OCI-LY7 (cell line): ENCODE data around the gene BPIFB2. TPM values are rescaled to one million over a fixed set of nuclear protein-coding genes. Genes with fewer than 3 reads are reported as not detected.

Experiments
- BruUV-seq: library from RNA; stranded (reverse); fragments of 400-500 nt; replicated peaks from 2 replicates; lab custom pipeline; 2021; lab: Mats Ljungman, UMichigan
- CTCF ChIA-PET: fragments of 300-600 bp; sonication (Branson Sonifier 250); formaldehyde crosslinking; loops from one replicate; lab custom pipeline; 2022; ENCODE audit warnings: antibody characterized with exemption; ENCODE audit not compliant: unreplicated experiment; lab: Charles Lee
- POLR2A ChIA-PET: fragments of 300-600 bp; sonication (Branson Sonifier 250); formaldehyde crosslinking; loops from one replicate; lab custom pipeline; 2022; ENCODE audit warnings: antibody characterized with exemption; lab: Charles Lee
- DNase-seq: peaks from one replicate; pipeline ENCODE4 v3.0.0-alpha.2; 2015; ENCODE audit warnings: low spot score
- H2AFZ ChIP-seq: fragments of 200-600 bp; sonication (generic), shearing (Covaris generic); 2 replicates; pipeline ENCODE4 v1.6.1; 2014; ENCODE audit warnings: mild to moderate bottlenecking, antibody characterized with exemption, low read length, moderate library complexity
- H3K27ac ChIP-seq: fragments of 200-600 bp; sonication (generic); 2 replicates; pipeline ENCODE4 v1.5.1; 2014; ENCODE audit warnings: mixed run types, low read depth, mild to moderate bottlenecking, moderate library complexity, low read length, inconsistent platforms; ENCODE audit not compliant: poor library complexity, severe bottlenecking
- H3K36me3 ChIP-seq: fragments of 200-600 bp; sonication (generic); 2 replicates; pipeline ENCODE4 v1.6.1; 2014; ENCODE audit warnings: mild to moderate bottlenecking, antibody characterized with exemption, low read length, moderate library complexity, mixed read lengths; ENCODE audit not compliant: insufficient read depth
- H3K4me1 ChIP-seq: fragments of 200-600 bp; sonication (generic); 2 replicates; pipeline ENCODE4 v1.5.1; 2014; ENCODE audit warnings: mild to moderate bottlenecking, low read length; ENCODE audit not compliant: insufficient read depth, poor library complexity, severe bottlenecking
- H3K4me2 ChIP-seq: fragments of 200-600 bp; sonication (generic); 2 replicates; pipeline ENCODE4 v1.6.1; 2014; ENCODE audit warnings: mild to moderate bottlenecking, low read length
- H3K4me3 ChIP-seq: fragments of 200-600 bp; sonication (generic); 2 replicates; pipeline ENCODE4 v1.5.1; 2014; ENCODE audit warnings: mild to moderate bottlenecking, low read depth, low read length; ENCODE audit not compliant: poor library complexity, severe bottlenecking
- H3K79me2 ChIP-seq: fragments of 200-600 bp; sonication (generic); 2 replicates; pipeline ENCODE4 v1.6.1; 2016; ENCODE audit warnings: low read depth, mild to moderate bottlenecking, low read length, moderate library complexity, mixed read lengths; ENCODE audit not compliant: insufficient read depth
- H3K9me2 ChIP-seq: fragments of 200-600 bp; sonication (generic); 2 replicates; pipeline ENCODE4 v1.6.1; 2016; ENCODE audit warnings: mild to moderate bottlenecking, low read length, mixed read lengths; ENCODE audit not compliant: insufficient read depth
- H3K9me3 ChIP-seq: fragments of 200-600 bp; sonication (generic); 2 replicates; pipeline ENCODE4 v1.6.1; 2014; ENCODE audit warnings: mild to moderate bottlenecking, mixed run types, low read length, mixed read lengths
- H4K20me1 ChIP-seq: fragments of 200-600 bp; sonication (generic); 2 replicates; pipeline ENCODE4 v1.6.1; 2014; ENCODE audit warnings: mild to moderate bottlenecking, antibody characterized with exemption, low read length, moderate library complexity, mixed read lengths; ENCODE audit not compliant: insufficient read depth
- EZH2phosphoT487 ChIP-seq: fragments of 200-600 bp; sonication (generic); IDR thresholded peaks from 2 replicates; pipeline ENCODE4 v1.6.1; 2018; ENCODE audit warnings: low read depth, borderline replicate concordance, mild to moderate bottlenecking, mixed run types, antibody characterized with exemption, low read length, moderate library complexity, mixed read lengths
- intact Hi-C: fragments of 100-400 bp; cut with micrococcal nuclease; formaldehyde crosslinking; loops from one replicate; pipeline ENCODE4 v1.10.0; 2022; ENCODE audit not compliant: unreplicated experiment
- total RNA-seq, 2 experiments: library from RNA; depleted of rRNA in 1 of 2; stranded (reverse); fragments of >200 nt in 1 of 2; shearing (Covaris generic) in 1 of 2; gene quantifications; 2 replicates each; pipeline ENCODE4 v1.2.3, GENCODE V29; 2014 to 2022
- TF ChIP-seq, protein P1 (sequence below): fragments of 200-600 bp; sonication (generic); conservative IDR thresholded peaks from 2 replicates; pipeline ENCODE4 v1.5.1; 2014; ENCODE audit warnings: mild to moderate bottlenecking, antibody characterized with exemption, low read length, moderate library complexity, mixed read lengths

Gene BPIFB2
- total RNA-seq, 2 experiments from 2014 or later: not detected

DNA sequence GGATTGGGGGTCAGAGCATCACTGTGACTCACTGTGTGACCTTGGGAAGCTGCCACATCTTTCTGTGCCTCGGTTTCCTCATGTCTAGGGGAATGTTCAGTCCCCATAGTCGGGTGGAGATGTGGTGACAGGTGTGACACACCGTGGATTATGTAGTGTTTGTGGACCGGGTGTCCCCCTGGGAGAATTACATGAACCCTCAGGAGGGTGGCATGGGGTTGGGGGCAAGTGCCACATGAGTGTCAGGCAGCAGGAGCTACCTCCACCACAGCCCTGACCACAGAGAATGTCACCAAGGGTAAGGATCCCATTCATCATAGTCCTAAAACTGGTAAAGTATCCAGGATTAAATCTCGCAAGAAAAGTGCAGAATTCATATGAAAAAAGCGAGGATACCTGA lies 26.5 kb upstream of the BPIFB2 start:
- no peaks in the 10 kb centered on the region for H3K9me3 ChIP-seq
- no peaks in the 10 kb centered on the region for H3K36me3 ChIP-seq
- ChIA-PET POLR2A (no interaction called here), CTCF (no interaction called here)
- H3K4me1 ChIP-seq: no peaks in the 10 kb centered on the region
- BruUV-seq: no TSS peak
- H3K4me2 ChIP-seq: no peak overlapping the region
- intact Hi-C loops: no loop called here
- no peak overlapping the region for H2AFZ ChIP-seq
- no peaks in the 10 kb centered on the region for H4K20me1 ChIP-seq
- H3K27ac ChIP-seq: no peak overlapping the region
- H3K4me3 ChIP-seq: no peak overlapping the region
- H3K9me2 ChIP-seq: no peaks in the 10 kb centered on the region
- DNase-seq: no peak
- no peaks in the 10 kb centered on the region for H3K79me2 ChIP-seq
- TF ChIP-seq EZH2phosphoT487: no peak
- TF ChIP-seq, protein P1, sequence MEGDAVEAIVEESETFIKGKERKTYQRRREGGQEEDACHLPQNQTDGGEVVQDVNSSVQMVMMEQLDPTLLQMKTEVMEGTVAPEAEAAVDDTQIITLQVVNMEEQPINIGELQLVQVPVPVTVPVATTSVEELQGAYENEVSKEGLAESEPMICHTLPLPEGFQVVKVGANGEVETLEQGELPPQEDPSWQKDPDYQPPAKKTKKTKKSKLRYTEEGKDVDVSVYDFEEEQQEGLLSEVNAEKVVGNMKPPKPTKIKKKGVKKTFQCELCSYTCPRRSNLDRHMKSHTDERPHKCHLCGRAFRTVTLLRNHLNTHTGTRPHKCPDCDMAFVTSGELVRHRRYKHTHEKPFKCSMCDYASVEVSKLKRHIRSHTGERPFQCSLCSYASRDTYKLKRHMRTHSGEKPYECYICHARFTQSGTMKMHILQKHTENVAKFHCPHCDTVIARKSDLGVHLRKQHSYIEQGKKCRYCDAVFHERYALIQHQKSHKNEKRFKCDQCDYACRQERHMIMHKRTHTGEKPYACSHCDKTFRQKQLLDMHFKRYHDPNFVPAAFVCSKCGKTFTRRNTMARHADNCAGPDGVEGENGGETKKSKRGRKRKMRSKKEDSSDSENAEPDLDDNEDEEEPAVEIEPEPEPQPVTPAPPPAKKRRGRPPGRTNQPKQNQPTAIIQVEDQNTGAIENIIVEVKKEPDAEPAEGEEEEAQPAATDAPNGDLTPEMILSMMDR: no peak

DNA sequence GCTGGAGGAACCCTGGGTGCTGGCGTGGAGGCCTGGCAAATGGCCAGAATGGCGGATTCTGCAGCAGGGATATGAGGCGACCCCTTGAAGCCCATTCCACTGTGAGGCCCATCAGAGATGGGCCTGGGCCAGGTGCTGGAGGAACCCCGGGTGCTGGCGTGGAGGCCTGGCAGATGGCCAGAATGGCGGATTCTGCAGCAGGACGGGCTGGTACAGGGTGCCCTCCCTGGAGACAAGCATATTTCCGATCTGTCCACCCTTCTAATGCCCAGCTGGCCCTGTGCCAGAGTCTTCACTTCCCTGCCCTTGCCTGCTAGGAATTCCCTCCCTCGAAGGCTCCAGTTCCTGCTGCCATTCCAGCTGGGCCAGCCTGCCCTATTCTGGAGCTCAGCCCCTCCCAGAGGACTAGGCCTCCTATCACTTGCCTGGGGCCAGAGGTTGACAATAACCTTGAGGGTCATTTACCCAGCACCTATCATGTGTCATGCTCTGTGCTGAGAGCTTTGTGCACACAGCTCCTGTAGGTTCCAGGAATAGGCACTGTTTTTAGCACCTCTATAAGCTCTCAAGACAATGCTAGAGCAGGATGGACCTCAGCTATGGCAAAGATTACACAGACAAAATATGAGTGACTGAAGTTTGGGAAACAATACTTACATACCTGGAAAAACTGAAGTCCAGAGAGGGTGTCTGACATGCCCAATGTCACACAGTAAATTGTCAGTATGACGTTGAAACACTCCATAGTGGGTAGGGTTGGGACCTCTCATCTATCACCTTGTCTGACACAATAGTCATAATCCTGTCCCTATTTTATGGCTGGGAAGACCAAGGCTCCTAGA lies 24.7 kb upstream of the BPIFB2 start:
- Histone ChIP-seq H3K4me3 (no peak overlapping the region), H3K27ac (no peak overlapping the region), H4K20me1 (no peaks in the 10 kb centered on the region), H3K4me1 (no peaks in the 10 kb centered on the region), H3K79me2 (no peaks in the 10 kb centered on the region), H3K9me2 (no peaks in the 10 kb centered on the region), H3K36me3 (no peaks in the 10 kb centered on the region), H2AFZ (no peak overlapping the region), H3K9me3 (no peaks in the 10 kb centered on the region), H3K4me2 (no peak overlapping the region)
- TF ChIP-seq EZH2phosphoT487: no peak
- TF ChIP-seq, protein P1: no peak
- CTCF ChIA-PET: no interaction called here
- intact Hi-C loops: no loop called here
- DNase-seq: no peak
- POLR2A ChIA-PET: interaction anchor here (0.7 kb wide), 2 partner anchors 39 to 71 kb away, joined by 3 read pairs; no protein-coding TSS in a partner anchor
- BruUV-seq: no TSS peak

DNA sequence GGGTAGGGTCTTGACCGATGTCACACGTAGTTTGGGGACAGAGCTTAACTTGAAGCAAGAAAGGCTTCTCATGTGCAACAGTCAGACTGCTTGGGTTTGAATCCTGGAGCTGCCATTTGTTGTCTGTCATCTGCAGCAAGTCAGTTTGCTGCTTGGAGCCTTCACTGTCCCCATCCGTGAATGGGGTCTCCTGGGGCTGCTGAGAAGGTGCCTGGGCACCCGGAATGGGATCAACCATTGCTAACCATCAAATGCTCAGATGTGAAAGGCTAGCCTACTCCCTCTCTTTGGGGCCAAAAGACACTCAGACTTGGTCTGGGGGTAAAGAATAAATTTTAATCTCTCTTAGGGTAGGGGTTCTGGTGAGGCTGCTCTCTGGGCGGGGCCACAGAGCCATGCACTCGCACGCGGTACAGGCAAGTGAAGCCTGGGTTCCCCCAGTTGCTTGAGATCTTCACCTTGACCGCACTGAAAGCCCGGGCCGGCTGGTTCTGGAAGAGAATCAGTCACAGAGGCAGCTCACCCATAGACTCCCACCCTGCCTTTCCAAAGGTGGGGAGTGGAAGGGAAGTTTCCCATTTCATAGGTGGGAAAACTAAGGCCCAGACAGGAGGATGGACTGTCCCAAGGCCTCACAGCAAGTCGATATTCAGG lies 23.9 kb upstream of the BPIFB2 start:
- Histone ChIP-seq H3K79me2 (no peaks in the 10 kb centered on the region), H3K27ac (no peak overlapping the region), H3K9me3 (no peaks in the 10 kb centered on the region), H3K4me3 (no peak overlapping the region), H3K36me3 (no peaks in the 10 kb centered on the region), H2AFZ (no peak overlapping the region), H4K20me1 (no peaks in the 10 kb centered on the region), H3K9me2 (no peaks in the 10 kb centered on the region), H3K4me1 (no peaks in the 10 kb centered on the region), H3K4me2 (no peak overlapping the region)
- no peak for DNase-seq
- intact Hi-C loops: no loop called here
- BruUV-seq: no TSS peak
- ChIA-PET CTCF (no interaction called here), POLR2A (interaction anchor here (0.7 kb wide), 1 partner anchor 71 kb away, joined by 3 read pairs; no protein-coding TSS in a partner anchor)
- TF ChIP-seq EZH2phosphoT487: no peak
- TF ChIP-seq, protein P1: no peak
